ENCODE results near the gene ZSCAN5A.

Gene ZSCAN5A

GRCh38 chr19:56304243-56304642 is 10.4 kb downstream of the ZSCAN5A start:
- TF ChIP-seq POLR2A (IDR thresholded peaks at IDR 0.05; ENCODE audit: extremely low read depth, insufficient read length) = no peak
- TF ChIP-seq MAX (IDR thresholded peaks at IDR 0.05; ENCODE audit: low read depth, low read length) = no peak
- TF ChIP-seq CTCF (IDR thresholded peaks at IDR 0.05; ENCODE audit: low read depth, low read length) = no peak
- no peak for TF ChIP-seq MYC (IDR thresholded peaks at IDR 0.05; ENCODE audit: low read depth, low read length)
- DNase-seq (ENCODE audit: low read depth) = no peak
- no peak overlapping the region for H3K4me3 ChIP-seq (ENCODE audit: low read depth, low read length)

- no peak overlapping the region for H3K4me3 ChIP-seq (ENCODE audit: low read depth, low read length)
- no peak for TF ChIP-seq POLR2A (IDR thresholded peaks at IDR 0.05; ENCODE audit: extremely low read depth, insufficient read length)
- TF ChIP-seq CTCF (IDR thresholded peaks at IDR 0.05; ENCODE audit: low read depth, low read length) = no peak
- no peak for TF ChIP-seq MYC (IDR thresholded peaks at IDR 0.05; ENCODE audit: low read depth, low read length)
- TF ChIP-seq MAX (IDR thresholded peaks at IDR 0.05; ENCODE audit: low read depth, low read length) = no peak
- DNase-seq (ENCODE audit: low read depth) = no peak
These were observed 12.6 kb downstream of the ZSCAN5A start for GRCh38 chr19:56301886-56302620.

GRCh38 chr19:56301155-56301554 is 13.5 kb downstream of the ZSCAN5A start:
- no peak for DNase-seq (ENCODE audit: low read depth)
- no peak overlapping the region for H3K4me3 ChIP-seq (ENCODE audit: low read depth, low read length)
- TF ChIP-seq MAX (IDR thresholded peaks at IDR 0.05; ENCODE audit: low read depth, low read length) (no peak), CTCF (IDR thresholded peaks at IDR 0.05; ENCODE audit: low read depth, low read length) (no peak), MYC (IDR thresholded peaks at IDR 0.05; ENCODE audit: low read depth, low read length) (no peak), POLR2A (IDR thresholded peaks at IDR 0.05; ENCODE audit: extremely low read depth, insufficient read length) (no peak)

GRCh38 chr19:56299688-56300087 is 15.0 kb downstream of the ZSCAN5A start:
- no peak for DNase-seq (ENCODE audit: low read depth)
- H3K4me3 ChIP-seq (ENCODE audit: low read depth, low read length) = no peak overlapping the region
- TF ChIP-seq CTCF (IDR thresholded peaks at IDR 0.05; ENCODE audit: low read depth, low read length) (no peak), POLR2A (IDR thresholded peaks at IDR 0.05; ENCODE audit: extremely low read depth, insufficient read length) (no peak), MAX (IDR thresholded peaks at IDR 0.05; ENCODE audit: low read depth, low read length) (no peak), MYC (IDR thresholded peaks at IDR 0.05; ENCODE audit: low read depth, low read length) (no peak)

GRCh38 chr19:56297010-56297409 is 17.6 kb downstream of the ZSCAN5A start:
- no peak overlapping the region for H3K4me3 ChIP-seq (ENCODE audit: low read depth, low read length)
- no peak for TF ChIP-seq POLR2A (IDR thresholded peaks at IDR 0.05; ENCODE audit: extremely low read depth, insufficient read length)
- no peak for TF ChIP-seq MYC (IDR thresholded peaks at IDR 0.05; ENCODE audit: low read depth, low read length)
- TF ChIP-seq MAX (IDR thresholded peaks at IDR 0.05; ENCODE audit: low read depth, low read length) = no peak
- TF ChIP-seq CTCF (IDR thresholded peaks at IDR 0.05; ENCODE audit: low read depth, low read length) = no peak
- DNase-seq (ENCODE audit: low read depth) = no peak
